GM12892 (cell line): ENCODE results near the gene JAZF1.

Experiments used
- POLR2A ChIP-seq: IDR thresholded peaks from 2 replicates; pipeline ENCODE4 v1.6.1; 2011; ENCODE audit warnings: low read depth, low read length, control low read depth
- POLR2AphosphoS5 ChIP-seq: IDR thresholded peaks from 2 replicates; pipeline ENCODE4 v1.6.1; 2011; ENCODE audit warnings: low read depth, low read length, control low read depth

DNA sequence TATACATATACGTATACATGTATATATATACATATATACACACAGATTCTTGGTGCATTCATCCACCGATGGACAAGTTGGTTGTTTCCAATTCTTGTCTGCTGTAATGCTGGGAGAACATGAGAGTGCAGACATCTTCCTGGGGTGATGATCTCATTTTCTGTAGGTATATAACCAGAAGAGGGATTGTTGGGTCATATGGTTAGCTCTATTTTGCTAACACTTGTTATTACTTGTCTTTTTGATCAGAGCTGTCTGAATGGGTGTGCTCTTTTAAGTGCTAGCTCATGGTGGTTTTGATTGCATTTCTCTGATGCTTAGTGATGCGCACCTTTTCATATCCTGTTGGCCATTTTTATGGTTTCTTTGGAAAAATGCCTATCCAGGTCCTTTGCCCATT is 334.2 kb downstream of the JAZF1 start:
- TF ChIP-seq POLR2A (no peak), POLR2AphosphoS5 (no peak)
